Smooth muscle cell (in vitro differentiated cells): Measurements from ENCODE around the gene RSBN1L. TPM values are rescaled to one million over a fixed set of nuclear protein-coding genes. Genes with fewer than 3 reads are reported as not detected.

Experiments used
- DNase-seq: peaks from one replicate; lab custom pipeline; 2025; ENCODE audit not compliant: unreplicated experiment; lab: John Stamatoyannopoulos, UW
- H2AFZ ChIP-seq: fragments of 200-600 bp; sonication (generic); 2 replicates; pipeline ENCODE4 v1.6.0; 2016; ENCODE audit warnings: antibody characterized with exemption, low read depth, mild to moderate bottlenecking
- H3F3A ChIP-seq: fragments of 200-600 bp; sonication (generic); 2 replicates; pipeline ENCODE4 v1.6.0; 2017; ENCODE audit warnings: antibody characterized with exemption, low read depth
- H3K27ac ChIP-seq: fragments of 200-600 bp; sonication (generic); 2 replicates; pipeline ENCODE4 v1.5.1; 2016; ENCODE audit warnings: low read depth, mild to moderate bottlenecking
- H3K27me3 ChIP-seq: fragments of 200-600 bp; sonication (generic); 2 replicates; pipeline ENCODE4 v1.6.1; 2016; ENCODE audit warnings: low read depth, mild to moderate bottlenecking
- H3K36me3 ChIP-seq: fragments of 200-600 bp; sonication (generic); 2 replicates; pipeline ENCODE4 v1.5.1; 2016; ENCODE audit warnings: low read depth
- H3K4me1 ChIP-seq: fragments of 200-600 bp; sonication (generic); 2 replicates; pipeline ENCODE4 v1.5.1; 2016; ENCODE audit warnings: low read depth
- H3K4me2 ChIP-seq: fragments of 200-600 bp; sonication (generic); 2 replicates; pipeline ENCODE4 v1.6.0; 2016; ENCODE audit warnings: mild to moderate bottlenecking
- H3K4me3 ChIP-seq: fragments of 200-600 bp; sonication (generic); 2 replicates; pipeline ENCODE4 v1.5.1; 2016; ENCODE audit warnings: mild to moderate bottlenecking
- H3K79me2 ChIP-seq: fragments of 200-600 bp; sonication (generic); 2 replicates; pipeline ENCODE4 v1.6.0; 2016; ENCODE audit warnings: low read depth, mild to moderate bottlenecking
- H3K9ac ChIP-seq: fragments of 200-600 bp; sonication (generic); 2 replicates; pipeline ENCODE4 v1.6.0; 2016; ENCODE audit warnings: low read depth
- H3K9me3 ChIP-seq: fragments of 200-600 bp; sonication (generic); replicated peaks from 2 replicates; pipeline ENCODE4 v1.5.1; 2016; ENCODE audit warnings: low read depth
- H4K20me1 ChIP-seq: fragments of 200-600 bp; sonication (generic); 2 replicates; pipeline ENCODE4 v1.6.0; 2016; ENCODE audit warnings: low read depth
- WGBS: methylation state at CpG from one replicate; pipeline ENCODE4 v1.1.7; 2016; ENCODE audit warnings: low lambda C conversion rate; 5-methylcytosine and 5-hydroxymethylcytosine counted together
- polyA plus RNA-seq: library from polyadenylated mRNA; unstranded; fragments of >200 nt; fragmentation: Nextera tagmentation; extraction: Ambion mirVana; gene quantifications from 2 replicates; pipeline ENCODE4 v1.2.1, GENCODE V29; 2016
- total RNA-seq: library from RNA; depleted of rRNA; stranded (reverse); fragments of >200 nt; gene quantifications from 2 replicates; pipeline ENCODE4 v1.2.3, GENCODE V29; 2014
- TF ChIP-seq, protein P1 (sequence below): fragments of 200-600 bp; sonication (generic); IDR thresholded peaks from 2 replicates; pipeline ENCODE4 v1.5.1; 2017; ENCODE audit warnings: borderline replicate concordance, mild to moderate bottlenecking, antibody characterized with exemption; ENCODE audit not compliant: insufficient read depth, poor library complexity, severe bottlenecking

The RSBN1L gene
- total and polyA plus RNA-seq, 2 experiments from 2014 or later: 3.8 to 26.2 TPM

GRCh38 chr7:77667459-77668086 is 28.7 kb upstream of the RSBN1L start:
- Histone ChIP-seq H3K79me2 (no peaks in the 10 kb centered on the region), H3K4me2 (no peak overlapping the region)
- WGBS: 97% methylated on average over 6 of the region's 6 CpGs

GRCh38 chr7:77674878-77675277 is 21.4 kb upstream of the RSBN1L start:
- peaks cover 3% of the 10 kb centered on the region for H3F3A ChIP-seq
- no peak overlapping the region for H3K4me2 ChIP-seq
- H3K4me1 ChIP-seq: no peaks in the 10 kb centered on the region
- DNase-seq: no peak
- no peaks in the 10 kb centered on the region for H3K27me3 ChIP-seq
- H3K9me3 ChIP-seq: no peaks in the 10 kb centered on the region
- H3K27ac ChIP-seq: no peak overlapping the region
- 77% methylated on average over 5 of the region's 5 CpGs for WGBS
- H3K9ac ChIP-seq: no peak overlapping the region
- H3K36me3 ChIP-seq: no peaks in the 10 kb centered on the region
- TF ChIP-seq, protein P1, sequence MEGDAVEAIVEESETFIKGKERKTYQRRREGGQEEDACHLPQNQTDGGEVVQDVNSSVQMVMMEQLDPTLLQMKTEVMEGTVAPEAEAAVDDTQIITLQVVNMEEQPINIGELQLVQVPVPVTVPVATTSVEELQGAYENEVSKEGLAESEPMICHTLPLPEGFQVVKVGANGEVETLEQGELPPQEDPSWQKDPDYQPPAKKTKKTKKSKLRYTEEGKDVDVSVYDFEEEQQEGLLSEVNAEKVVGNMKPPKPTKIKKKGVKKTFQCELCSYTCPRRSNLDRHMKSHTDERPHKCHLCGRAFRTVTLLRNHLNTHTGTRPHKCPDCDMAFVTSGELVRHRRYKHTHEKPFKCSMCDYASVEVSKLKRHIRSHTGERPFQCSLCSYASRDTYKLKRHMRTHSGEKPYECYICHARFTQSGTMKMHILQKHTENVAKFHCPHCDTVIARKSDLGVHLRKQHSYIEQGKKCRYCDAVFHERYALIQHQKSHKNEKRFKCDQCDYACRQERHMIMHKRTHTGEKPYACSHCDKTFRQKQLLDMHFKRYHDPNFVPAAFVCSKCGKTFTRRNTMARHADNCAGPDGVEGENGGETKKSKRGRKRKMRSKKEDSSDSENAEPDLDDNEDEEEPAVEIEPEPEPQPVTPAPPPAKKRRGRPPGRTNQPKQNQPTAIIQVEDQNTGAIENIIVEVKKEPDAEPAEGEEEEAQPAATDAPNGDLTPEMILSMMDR: no peak
- no peaks in the 10 kb centered on the region for H4K20me1 ChIP-seq
- H3K4me3 ChIP-seq: no peak overlapping the region
- H3K79me2 ChIP-seq: peaks cover 3% of the 10 kb centered on the region
- no peak overlapping the region for H2AFZ ChIP-seq

More at GRCh38 chr7:77667459-77668086, 28.7 kb upstream of the RSBN1L start:
- Histone ChIP-seq H3K27me3 (no peaks in the 10 kb centered on the region), H3K9me3 (no peaks in the 10 kb centered on the region), H4K20me1 (no peaks in the 10 kb centered on the region), H3K4me1 (no peaks in the 10 kb centered on the region), H3F3A (no peaks in the 10 kb centered on the region), H3K4me3 (no peak overlapping the region), H3K36me3 (no peaks in the 10 kb centered on the region), H3K27ac (no peak overlapping the region), H2AFZ (no peak overlapping the region), H3K9ac (no peak overlapping the region)
- TF ChIP-seq, protein P1: no peak
- DNase-seq: no peak

DNA sequence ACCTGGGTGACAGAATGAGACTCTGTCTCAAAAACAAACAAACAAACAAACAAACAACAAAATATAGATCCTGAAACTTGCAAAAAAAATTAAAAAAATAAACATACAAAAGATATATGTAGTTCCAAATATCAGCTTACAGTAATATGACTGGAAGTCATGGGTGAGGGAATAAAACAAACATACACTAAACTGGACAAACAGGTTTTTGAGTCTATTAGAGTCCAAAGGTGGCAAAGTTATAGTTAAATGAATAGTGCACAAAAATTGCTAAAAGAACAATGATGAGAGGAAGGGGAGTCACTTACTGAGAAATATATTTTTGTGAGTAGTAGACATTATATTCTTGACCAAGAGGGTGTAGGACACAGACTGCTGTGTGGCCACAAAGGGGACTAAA is 16.7 kb upstream of the RSBN1L start:
- no peak overlapping the region for H3K4me2 ChIP-seq

More for the DNA sequence above, 16.7 kb upstream of the RSBN1L start:
- TF ChIP-seq, protein P1: no peak
- no peaks in the 10 kb centered on the region for H3K9me3 ChIP-seq
- H3K36me3 ChIP-seq: no peaks in the 10 kb centered on the region
- no peaks in the 10 kb centered on the region for H3F3A ChIP-seq
- H3K27ac ChIP-seq: no peak overlapping the region
- no peaks in the 10 kb centered on the region for H4K20me1 ChIP-seq
- peaks cover 13% of the 10 kb centered on the region for H3K79me2 ChIP-seq
- H2AFZ ChIP-seq: no peak overlapping the region
- no peak overlapping the region for H3K4me3 ChIP-seq
- H3K27me3 ChIP-seq: no peaks in the 10 kb centered on the region
- no peak overlapping the region for H3K9ac ChIP-seq
- DNase-seq: no peak
- H3K4me1 ChIP-seq: no peaks in the 10 kb centered on the region
